ENCODE data around the gene FGD2. TPM values are rescaled to one million over a fixed set of nuclear protein-coding genes. Genes with fewer than 3 reads are reported as not detected.

FGD2 gene
- total RNA-seq, 1 donor from 2014 or later = 0.58 TPM

DNA sequence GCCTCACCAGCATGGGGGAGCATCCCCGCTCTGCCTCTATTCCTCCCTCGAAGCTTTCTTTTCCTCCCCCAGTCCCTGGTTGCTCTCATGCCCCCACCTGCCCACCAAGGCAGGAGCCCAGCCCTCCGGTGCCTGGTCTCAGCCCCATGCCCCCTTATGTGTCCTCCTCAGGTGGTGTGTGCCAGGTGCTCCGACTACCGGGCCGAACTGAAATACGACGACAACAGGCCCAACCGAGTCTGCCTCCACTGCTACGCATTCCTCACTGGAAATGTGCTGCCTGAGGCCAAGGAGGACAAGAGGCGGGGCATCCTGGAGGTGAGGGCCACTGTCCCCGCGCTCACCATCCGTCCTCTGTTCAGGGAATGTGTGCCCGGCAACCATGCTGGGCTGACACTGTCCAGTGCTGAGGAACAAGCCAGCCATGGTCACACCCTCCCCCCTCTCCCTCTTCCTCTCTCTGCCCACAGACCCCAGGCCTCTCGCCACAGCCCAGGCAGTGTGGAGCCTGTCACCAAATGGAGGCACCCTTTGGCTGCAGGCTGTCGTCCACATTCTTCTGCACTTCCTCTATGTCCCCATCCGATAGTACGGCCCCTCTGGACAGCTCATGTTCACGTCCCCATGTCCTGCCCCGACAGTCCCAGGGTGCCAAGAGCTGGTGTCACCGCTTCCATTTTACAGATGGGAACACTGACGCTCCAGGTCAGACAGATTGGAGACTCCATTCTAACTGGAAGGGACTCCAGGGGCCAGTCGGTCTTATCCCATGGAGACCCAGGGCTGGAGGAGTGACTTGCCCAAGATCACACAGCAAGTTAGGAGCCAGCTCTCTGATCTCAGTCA lies 20.4 kb downstream of the FGD2 start:
- no peaks in the 10 kb centered on the region for H3K27me3 Mint-ChIP-seq
- intact Hi-C loops (cut with micrococcal nuclease) = loop anchor here (5.0 kb wide), 1 partner anchor 426 kb away; no protein-coding TSS in a partner anchor
- H3K4me3 Mint-ChIP-seq = no peak overlapping the region
- no peak for DNase-seq
- peaks cover 5% of the 10 kb centered on the region for H3K36me3 Mint-ChIP-seq (ENCODE audit: low read depth)
- H3K27ac Mint-ChIP-seq = peak overlapping the region; percentile 77
- peaks cover 67% of the 10 kb centered on the region for H3K4me1 Mint-ChIP-seq
- H3K9me3 Mint-ChIP-seq = peaks cover 7% of the 10 kb centered on the region

DNA sequence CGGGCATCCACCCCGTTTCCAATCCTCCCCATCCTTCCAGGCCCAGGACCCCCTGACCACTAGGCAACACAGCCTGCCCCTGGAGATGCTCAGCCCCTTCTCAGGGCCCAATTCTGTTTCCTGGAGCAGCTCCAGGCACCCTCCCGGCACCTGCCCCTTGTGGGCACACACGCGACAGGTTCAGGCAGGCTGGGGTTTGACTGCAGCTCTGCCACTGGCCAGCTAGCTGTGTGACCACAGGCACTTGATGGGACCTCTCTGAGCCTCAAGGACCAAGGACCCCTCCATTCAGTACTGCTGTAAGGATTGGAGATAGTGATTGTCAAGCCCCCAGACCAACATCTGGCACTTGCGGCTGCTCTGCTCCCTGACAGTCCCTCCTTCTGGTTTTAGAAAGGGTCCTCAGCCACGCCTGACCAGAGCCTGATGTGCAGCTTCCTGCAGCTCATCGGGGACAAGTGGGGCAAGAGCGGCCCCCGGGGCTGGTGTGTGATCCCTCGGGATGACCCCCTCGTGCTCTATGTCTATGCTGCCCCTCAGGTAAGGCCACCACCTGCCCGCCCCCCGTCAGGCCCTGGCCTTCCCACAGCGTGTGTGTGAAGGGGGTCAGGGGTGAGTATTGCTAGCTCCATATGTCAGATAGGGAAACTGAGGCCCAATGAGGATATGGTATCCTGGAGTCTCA lies 21.7 kb downstream of the FGD2 start:
- H3K36me3 Mint-ChIP-seq (ENCODE audit: low read depth) = peaks cover 7% of the 10 kb centered on the region
- intact Hi-C loops (cut with micrococcal nuclease) = loop anchor here (5.0 kb wide), 1 partner anchor 425 kb away; no protein-coding TSS in a partner anchor
- no peak overlapping the region for H3K4me3 Mint-ChIP-seq
- no peak overlapping the region for H3K27ac Mint-ChIP-seq
- no peak for DNase-seq
- H3K27me3 Mint-ChIP-seq = no peaks in the 10 kb centered on the region
- H3K9me3 Mint-ChIP-seq = peaks cover 7% of the 10 kb centered on the region
- H3K4me1 Mint-ChIP-seq = peaks cover 59% of the 10 kb centered on the region

DNA sequence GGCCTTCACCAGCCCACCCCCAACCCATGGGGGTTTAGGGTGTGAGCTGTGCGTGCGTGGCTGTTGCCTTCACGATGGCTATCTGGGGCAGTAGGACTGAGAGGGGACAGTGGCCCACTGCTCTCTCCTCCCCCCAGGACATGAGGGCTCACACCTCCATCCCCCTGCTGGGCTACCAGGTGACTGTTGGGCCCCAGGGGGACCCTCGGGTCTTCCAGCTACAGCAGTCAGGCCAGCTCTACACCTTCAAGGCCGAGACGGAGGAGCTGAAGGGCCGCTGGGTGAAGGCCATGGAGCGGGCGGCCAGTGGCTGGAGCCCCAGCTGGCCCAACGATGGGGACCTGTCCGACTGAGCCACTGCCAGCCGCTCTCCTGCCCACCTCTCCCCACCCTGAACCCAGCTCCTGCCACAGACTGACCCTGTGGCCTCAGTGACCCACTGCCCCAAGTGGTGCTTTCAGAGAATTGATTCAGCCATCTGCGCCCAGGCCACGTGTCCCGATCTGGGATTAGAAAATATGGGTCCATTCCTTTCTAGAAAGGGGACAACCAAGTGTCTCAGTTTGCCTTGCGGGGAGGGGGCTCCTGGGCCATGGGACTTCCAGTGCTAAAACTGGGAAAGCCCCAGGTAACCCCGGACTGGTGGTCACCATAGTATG lies 22.5 kb downstream of the FGD2 start:
- Mint-ChIP-seq H3K4me1 (peaks cover 56% of the 10 kb centered on the region), H3K4me3 (no peak overlapping the region), H3K27me3 (no peaks in the 10 kb centered on the region), H3K27ac (no peak overlapping the region), H3K36me3 (ENCODE audit: low read depth) (peaks cover 9% of the 10 kb centered on the region), H3K9me3 (peaks cover 7% of the 10 kb centered on the region)
- DNase-seq = no peak
- intact Hi-C loops (cut with micrococcal nuclease) = loop anchor here (5.0 kb wide), 1 partner anchor 424 kb away; no protein-coding TSS in a partner anchor

DNA sequence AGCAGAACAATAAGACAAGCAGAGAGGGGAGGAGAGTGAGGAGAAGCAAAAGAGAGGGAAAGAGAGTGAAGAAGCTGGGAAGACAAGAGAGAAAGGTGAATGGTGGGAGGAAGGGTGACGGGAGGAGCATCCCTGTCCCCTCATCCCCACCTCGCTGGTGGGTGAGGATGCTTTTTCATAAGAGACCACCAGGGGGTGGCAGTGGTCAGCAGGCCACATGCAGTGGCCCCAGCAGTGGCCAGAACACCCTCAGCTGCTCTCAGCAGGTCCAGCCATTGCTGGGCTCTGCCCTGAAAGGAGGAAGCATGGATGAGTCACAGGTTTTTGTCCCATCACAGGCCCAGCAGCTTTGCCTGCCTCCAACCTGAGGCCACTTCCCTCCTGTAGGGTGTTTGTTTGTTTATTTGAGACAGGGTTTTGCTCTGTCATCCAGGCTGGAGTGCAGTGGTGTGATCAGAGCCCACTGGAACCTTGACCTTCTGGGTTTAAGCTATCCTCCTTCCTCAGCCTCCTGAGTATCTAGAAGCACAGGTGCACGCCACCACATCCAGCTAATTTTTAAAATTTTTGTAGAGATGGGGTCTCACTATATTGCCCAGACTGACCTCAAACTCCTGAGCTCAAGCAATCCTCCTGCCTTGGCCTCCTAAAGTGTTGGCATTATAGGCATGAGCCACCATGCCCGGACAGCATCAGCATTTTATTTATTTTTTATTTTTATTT lies 24.0 kb downstream of the FGD2 start:
- peaks cover 9% of the 10 kb centered on the region for H3K36me3 Mint-ChIP-seq (ENCODE audit: low read depth)
- intact Hi-C loops (cut with micrococcal nuclease) = loop anchor here (1.0 to 5.0 kb wide), 3 partner anchors 21 to 423 kb away; no protein-coding TSS in a partner anchor
- peaks cover 7% of the 10 kb centered on the region for H3K9me3 Mint-ChIP-seq
- H3K27me3 Mint-ChIP-seq = no peaks in the 10 kb centered on the region
- H3K27ac Mint-ChIP-seq = peak overlapping the region; percentile 70
- H3K4me3 Mint-ChIP-seq = peak overlapping the region; percentile 39
- peaks cover 58% of the 10 kb centered on the region for H3K4me1 Mint-ChIP-seq
- DNase-seq = peak; percentile 84

DNA sequence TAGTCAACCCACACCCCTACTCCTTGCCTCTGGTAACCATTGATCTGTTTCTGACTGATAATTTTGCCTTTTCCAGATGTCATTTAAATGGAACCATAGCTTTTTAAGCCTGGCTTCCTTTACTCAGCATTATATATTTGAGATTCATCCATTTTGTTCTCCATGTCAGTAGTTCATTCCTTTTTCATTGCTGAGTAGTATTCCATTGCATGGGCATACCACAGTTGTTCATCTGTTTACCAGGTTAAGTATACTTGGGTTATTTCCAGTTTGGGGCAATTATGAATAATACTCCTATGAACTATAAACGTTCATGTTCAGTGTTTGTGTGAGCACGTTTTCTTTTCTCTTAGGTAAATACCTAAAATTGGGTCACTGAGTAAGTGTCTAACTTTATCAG lies 25.1 kb downstream of the FGD2 start:
- peak overlapping the region; percentile 76 for H3K27ac Mint-ChIP-seq
- peaks cover 7% of the 10 kb centered on the region for H3K9me3 Mint-ChIP-seq
- no peak overlapping the region for H3K4me3 Mint-ChIP-seq
- peaks cover 9% of the 10 kb centered on the region for H3K36me3 Mint-ChIP-seq (ENCODE audit: low read depth)
- H3K27me3 Mint-ChIP-seq = no peaks in the 10 kb centered on the region
- no peak for DNase-seq
- intact Hi-C loops (cut with micrococcal nuclease) = no loop called here
- peaks cover 54% of the 10 kb centered on the region for H3K4me1 Mint-ChIP-seq

DNA sequence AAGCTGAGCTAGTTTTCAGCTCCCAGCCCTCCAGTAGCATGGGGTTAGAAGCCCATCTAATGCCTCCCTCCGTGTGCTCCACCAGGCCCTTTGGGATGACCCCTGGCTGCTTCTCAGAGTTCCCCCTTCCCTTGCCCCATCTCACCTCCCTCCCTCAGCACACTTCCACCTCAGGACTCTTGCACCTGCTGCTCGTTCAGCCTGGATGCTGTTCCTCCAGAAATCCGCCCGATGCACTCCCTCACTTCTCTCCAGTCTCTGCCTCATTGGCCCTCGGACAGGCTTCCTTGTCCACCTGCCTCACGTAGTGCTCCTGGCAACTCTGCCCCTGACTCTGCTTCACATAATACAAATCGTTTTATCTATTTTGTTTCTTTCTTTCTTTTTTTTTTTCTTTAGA lies 26.8 kb downstream of the FGD2 start:
- H3K9me3 Mint-ChIP-seq = peaks cover 7% of the 10 kb centered on the region
- H3K4me3 Mint-ChIP-seq = peak overlapping the region; percentile 9
- peaks cover 9% of the 10 kb centered on the region for H3K36me3 Mint-ChIP-seq (ENCODE audit: low read depth)
- H3K27ac Mint-ChIP-seq = peak overlapping the region; percentile 74
- H3K4me1 Mint-ChIP-seq = peaks cover 45% of the 10 kb centered on the region
- no peaks in the 10 kb centered on the region for H3K27me3 Mint-ChIP-seq
- DNase-seq = no peak
- intact Hi-C loops (cut with micrococcal nuclease) = no loop called here

DNA sequence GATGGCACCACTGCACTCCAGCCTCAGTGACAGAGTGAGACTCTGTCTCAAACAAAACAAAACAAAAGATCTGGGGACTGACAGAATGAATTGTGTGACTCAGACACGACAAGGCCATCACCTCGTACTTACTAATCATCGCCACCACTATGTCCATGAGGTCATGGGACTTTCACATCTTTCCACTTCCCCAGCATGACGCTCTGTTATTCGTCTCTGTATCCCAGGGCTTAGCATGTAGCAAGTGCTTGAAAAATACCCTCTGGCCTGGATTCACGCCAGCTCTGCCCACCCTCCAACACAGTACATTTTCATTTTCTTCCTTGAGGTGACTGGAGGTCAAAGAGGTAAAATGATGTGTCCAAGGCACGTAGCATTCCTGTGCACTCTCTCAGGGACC lies 27.8 kb downstream of the FGD2 start:
- intact Hi-C loops (cut with micrococcal nuclease) = loop anchor here (1.0 kb wide), 1 partner anchor 15 kb away; no protein-coding TSS in a partner anchor
- peaks cover 7% of the 10 kb centered on the region for H3K9me3 Mint-ChIP-seq
- no peak overlapping the region for H3K4me3 Mint-ChIP-seq
- H3K27ac Mint-ChIP-seq = peak overlapping the region; percentile 91
- H3K27me3 Mint-ChIP-seq = no peaks in the 10 kb centered on the region
- DNase-seq = peak; percentile 76
- peaks cover 49% of the 10 kb centered on the region for H3K4me1 Mint-ChIP-seq
- H3K36me3 Mint-ChIP-seq (ENCODE audit: low read depth) = peaks cover 9% of the 10 kb centered on the region

DNA sequence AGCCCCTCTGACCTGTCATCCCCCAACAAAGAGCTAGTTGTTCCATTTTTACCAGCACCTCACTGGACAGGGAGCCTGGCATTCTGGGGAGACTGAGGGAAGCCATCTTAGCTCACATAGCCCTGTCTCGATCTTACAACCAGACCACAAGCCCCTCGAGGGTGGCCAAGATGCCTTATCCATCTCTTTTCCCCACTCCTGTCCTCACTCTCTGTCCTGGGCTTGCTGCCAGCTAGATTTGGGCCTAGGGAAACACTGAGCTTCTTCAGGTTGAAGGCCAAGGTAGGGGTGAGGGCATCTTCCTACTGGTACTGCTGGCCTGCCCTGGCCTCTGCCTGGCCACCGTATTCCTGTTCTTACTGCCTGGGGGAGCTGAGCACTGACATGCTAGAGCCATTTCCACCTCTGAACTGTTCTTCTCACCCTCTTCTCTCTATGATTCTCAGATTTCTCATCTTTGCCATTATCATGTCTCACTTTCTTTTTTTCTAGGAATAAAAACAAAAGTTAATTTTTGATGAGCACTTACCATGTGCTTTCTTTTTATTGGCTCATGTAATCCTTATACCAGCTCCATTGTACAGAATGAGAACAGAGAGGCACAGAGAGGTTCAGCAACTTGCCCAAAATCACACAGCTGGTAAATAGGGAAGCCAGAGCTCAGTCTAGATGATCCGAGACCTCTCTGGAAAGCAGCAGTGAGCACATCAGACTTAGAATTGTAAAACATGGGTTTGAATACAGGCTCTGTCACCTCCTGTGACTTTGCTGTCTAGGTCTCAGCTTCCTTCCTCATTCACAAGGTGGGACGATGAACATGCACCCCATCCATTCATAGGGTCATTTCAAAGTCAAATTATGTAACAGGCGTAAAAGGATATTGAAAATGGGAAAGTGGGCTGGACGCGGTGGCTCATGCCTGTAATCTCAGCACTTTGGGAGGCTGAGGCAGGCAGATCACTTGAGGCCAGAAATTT lies 28.7 kb downstream of the FGD2 start:
- Mint-ChIP-seq H3K4me1 (peaks cover 51% of the 10 kb centered on the region), H3K9me3 (peaks cover 7% of the 10 kb centered on the region), H3K36me3 (ENCODE audit: low read depth) (peaks cover 9% of the 10 kb centered on the region), H3K4me3 (no peak overlapping the region), H3K27me3 (no peaks in the 10 kb centered on the region), H3K27ac (peak overlapping the region; percentile 91)
- intact Hi-C loops (cut with micrococcal nuclease) = loop anchor here (1.0 kb wide), 1 partner anchor 14 kb away; no protein-coding TSS in a partner anchor
- DNase-seq = no peak

DNA sequence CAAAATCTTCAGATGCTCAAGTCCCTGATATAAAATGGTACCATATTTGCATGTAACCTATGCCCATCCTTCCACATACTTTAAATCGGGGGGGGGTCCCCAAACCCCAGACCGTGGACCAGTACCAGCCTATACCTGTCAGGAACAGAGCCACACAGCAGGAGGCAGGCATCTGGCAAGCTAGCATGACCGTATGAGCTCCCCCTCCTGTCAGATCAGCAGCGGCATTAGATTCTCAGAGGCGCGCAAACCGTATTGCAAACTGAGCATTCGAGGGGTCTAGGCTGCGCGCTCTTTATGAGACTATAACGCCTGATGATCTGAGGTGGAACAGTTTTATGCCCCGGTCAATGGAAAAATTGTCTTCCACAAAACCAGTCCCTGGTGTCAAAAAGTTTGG lies 30.7 kb downstream of the FGD2 start:
- H3K27ac Mint-ChIP-seq = no peak overlapping the region
- no peak overlapping the region for H3K4me3 Mint-ChIP-seq
- no peaks in the 10 kb centered on the region for H3K27me3 Mint-ChIP-seq
- H3K9me3 Mint-ChIP-seq = peaks cover 3% of the 10 kb centered on the region
- DNase-seq = no peak
- intact Hi-C loops (cut with micrococcal nuclease) = no loop called here
- H3K4me1 Mint-ChIP-seq = peaks cover 43% of the 10 kb centered on the region
- H3K36me3 Mint-ChIP-seq (ENCODE audit: low read depth) = peaks cover 4% of the 10 kb centered on the region

DNA sequence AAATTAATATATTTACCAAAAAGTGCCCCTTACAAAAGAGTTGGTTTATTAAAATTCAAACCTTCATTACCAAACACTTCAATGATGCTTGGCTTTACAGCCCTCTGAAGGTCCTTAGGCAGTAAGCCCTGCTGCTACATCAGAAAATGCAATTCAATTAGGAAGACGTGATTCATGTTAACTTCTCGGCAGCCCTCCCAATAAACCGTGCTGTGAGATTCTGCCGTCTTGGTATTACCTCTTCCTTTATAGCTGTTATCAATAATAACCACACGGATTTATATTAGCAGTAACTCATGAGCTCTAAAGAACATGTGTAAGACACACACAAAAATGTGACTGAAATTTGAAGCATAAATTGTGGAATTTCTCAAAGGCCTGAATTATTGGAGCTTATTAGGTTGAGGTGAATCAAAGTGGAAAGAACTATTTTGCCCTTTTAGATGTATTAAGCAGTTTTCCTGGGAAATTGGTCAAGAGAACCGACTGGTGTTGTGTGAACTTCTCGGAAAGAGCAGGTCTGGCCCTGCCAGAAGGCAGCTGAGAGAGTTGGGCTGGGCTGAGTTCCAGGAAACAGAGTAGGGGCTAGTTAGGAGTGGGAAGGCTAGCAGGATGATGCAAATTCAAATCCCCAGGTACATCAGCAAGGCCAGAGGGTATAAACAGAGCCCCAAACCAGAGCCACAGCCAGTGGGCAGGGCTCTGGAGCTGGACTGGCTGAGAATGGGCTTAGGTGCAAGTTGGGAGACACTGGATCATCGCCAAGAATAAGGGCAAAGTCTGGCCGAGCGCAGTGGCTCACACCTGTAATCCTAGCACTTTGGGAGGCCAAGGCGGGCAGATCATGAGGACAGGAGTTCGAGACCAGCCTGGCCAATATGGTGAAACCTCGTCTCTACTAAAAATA lies 33.1 kb downstream of the FGD2 start:
- peaks cover 3% of the 10 kb centered on the region for H3K9me3 Mint-ChIP-seq
- intact Hi-C loops (cut with micrococcal nuclease) = no loop called here
- peaks cover 2% of the 10 kb centered on the region for H3K36me3 Mint-ChIP-seq (ENCODE audit: low read depth)
- H3K4me1 Mint-ChIP-seq = peaks cover 45% of the 10 kb centered on the region
- no peak overlapping the region for H3K27ac Mint-ChIP-seq
- no peak overlapping the region for H3K4me3 Mint-ChIP-seq
- DNase-seq = no peak
- no peaks in the 10 kb centered on the region for H3K27me3 Mint-ChIP-seq

DNA sequence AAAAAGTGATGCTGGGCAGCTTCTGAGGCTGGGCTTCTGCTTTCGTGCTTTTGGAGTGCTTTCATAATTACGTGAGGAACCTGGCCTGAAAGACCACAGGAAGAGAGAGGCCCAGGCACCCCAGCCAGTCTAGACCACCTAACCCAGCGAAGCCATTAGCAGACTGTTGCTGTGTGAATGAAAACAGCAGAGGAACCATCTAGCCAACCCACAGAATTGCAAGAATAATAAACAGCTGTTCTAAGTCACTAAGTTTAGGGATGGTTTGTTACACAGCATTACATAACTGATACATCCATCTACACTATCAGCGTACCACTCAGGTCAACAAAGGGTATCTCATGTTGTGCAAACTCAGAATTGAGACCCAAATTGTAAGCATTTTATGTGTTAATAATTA lies 34.5 kb downstream of the FGD2 start:
- Mint-ChIP-seq H3K36me3 (ENCODE audit: low read depth) (peaks cover 2% of the 10 kb centered on the region), H3K4me1 (peaks cover 39% of the 10 kb centered on the region), H3K27me3 (no peaks in the 10 kb centered on the region), H3K27ac (no peak overlapping the region), H3K9me3 (peaks cover 3% of the 10 kb centered on the region), H3K4me3 (no peak overlapping the region)
- intact Hi-C loops (cut with micrococcal nuclease) = no loop called here
- no peak for DNase-seq

DNA sequence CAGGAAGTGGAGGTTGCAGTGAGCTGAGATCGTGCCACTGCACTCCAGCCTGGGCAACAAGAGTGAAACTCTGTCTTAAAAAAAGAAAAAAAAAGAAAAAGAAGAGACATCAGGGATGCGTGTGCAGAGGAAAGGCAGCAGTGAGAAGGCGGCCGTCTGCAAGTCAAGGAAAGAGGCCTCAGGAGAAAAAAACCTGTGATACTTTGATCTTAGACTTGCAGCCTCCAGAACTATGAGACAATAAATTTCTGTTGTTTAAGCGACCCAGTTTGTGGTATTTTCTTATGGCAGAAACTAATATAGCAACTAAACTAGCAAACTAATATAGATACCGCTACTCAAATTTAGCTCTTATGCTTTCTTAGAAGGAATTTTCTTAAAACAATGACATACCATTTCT lies 36.1 kb downstream of the FGD2 start:
- intact Hi-C loops (cut with micrococcal nuclease) = no loop called here
- peaks cover 3% of the 10 kb centered on the region for H3K9me3 Mint-ChIP-seq
- H3K27ac Mint-ChIP-seq = peak overlapping the region; percentile 25
- H3K36me3 Mint-ChIP-seq (ENCODE audit: low read depth) = peaks cover 2% of the 10 kb centered on the region
- no peak for DNase-seq
- H3K4me1 Mint-ChIP-seq = peaks cover 46% of the 10 kb centered on the region
- H3K4me3 Mint-ChIP-seq = no peak overlapping the region
- H3K27me3 Mint-ChIP-seq = no peaks in the 10 kb centered on the region

All from activated CD4-positive, alpha-beta T cell treated with anti-CD3 and anti-CD28 coated beads, Interleukin-2, amount 10 ng/mL, durations not matched to agents 24 days and 14 days (primary cell).